ENCODE results near the gene BTN2A1. TPM values are rescaled to one million over a fixed set of nuclear protein-coding genes. Genes with fewer than 3 reads are reported as not detected.

Gene BTN2A1
- total RNA-seq, 1 donor from 2014 or later: 45.1 TPM

DNA sequence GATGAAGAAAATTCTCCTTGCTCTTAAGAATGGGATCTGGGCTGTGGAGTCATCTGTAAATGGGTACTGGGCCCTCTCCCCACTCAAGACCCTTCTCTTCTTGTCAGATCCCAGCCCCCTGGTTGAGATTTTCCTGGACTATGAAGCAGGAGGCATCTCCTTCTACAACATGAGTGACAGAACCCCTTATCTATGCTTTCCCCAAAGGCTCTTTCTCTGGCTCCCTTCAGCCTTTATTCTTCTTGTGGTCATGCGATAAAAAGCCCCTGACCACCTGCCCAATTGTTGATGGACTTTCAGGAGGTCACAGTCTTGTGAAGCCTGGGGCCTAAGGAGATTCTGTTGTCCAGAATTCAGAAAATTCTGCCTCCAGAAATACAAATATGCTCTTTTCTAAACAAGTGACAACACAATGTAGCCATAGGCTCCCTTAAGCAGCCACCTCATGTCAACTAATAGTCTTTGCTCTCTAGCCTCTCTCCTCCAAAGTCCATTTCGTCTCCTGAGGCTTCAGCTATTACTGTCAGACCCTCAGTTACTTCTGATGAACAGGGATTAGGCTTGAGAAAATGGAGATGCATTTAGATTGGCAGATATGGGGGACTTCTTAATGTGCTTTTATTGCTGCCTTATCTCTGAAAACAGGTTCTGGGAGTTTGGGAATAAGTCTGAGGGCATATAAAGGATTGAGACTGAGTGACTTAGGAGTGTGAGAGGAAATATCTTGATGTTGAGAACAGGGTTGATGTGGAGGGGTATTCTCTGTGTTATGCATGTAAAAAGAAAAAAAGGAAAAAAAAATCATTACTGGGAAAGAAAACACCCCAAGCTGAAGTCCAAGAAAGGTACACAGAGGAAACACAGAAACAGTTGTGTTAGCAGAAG lies 20.6 kb downstream of the BTN2A1 start:
- Mint-ChIP-seq H3K4me3 (peak overlapping the region; percentile 6), H3K27ac (peak overlapping the region; percentile 90), H3K36me3 (ENCODE audit: low read depth) (peaks cover 12% of the 10 kb centered on the region), H3K9me3 (no peaks in the 10 kb centered on the region), H3K27me3 (no peaks in the 10 kb centered on the region), H3K4me1 (peaks cover 69% of the 10 kb centered on the region)
- no peak for ATAC-seq (ENCODE audit: low read depth)
- no peak for DNase-seq
- intact Hi-C loops (cut with micrococcal nuclease): no loop called here
- CTCF ChIA-PET: interaction anchor here (0.7 kb wide), 1 partner anchor 17 kb away, joined by 3 read pairs; no protein-coding TSS in a partner anchor
- POLR2A ChIA-PET: interaction anchor here (1.0 to 1.3 kb wide), 3 partner anchors 19 to 280 kb away, joined by 3 to 5 read pairs (median 3); a partner anchor contains a TSS
- TF ChIP-seq, protein P1, sequence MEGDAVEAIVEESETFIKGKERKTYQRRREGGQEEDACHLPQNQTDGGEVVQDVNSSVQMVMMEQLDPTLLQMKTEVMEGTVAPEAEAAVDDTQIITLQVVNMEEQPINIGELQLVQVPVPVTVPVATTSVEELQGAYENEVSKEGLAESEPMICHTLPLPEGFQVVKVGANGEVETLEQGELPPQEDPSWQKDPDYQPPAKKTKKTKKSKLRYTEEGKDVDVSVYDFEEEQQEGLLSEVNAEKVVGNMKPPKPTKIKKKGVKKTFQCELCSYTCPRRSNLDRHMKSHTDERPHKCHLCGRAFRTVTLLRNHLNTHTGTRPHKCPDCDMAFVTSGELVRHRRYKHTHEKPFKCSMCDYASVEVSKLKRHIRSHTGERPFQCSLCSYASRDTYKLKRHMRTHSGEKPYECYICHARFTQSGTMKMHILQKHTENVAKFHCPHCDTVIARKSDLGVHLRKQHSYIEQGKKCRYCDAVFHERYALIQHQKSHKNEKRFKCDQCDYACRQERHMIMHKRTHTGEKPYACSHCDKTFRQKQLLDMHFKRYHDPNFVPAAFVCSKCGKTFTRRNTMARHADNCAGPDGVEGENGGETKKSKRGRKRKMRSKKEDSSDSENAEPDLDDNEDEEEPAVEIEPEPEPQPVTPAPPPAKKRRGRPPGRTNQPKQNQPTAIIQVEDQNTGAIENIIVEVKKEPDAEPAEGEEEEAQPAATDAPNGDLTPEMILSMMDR (IDR thresholded peaks at IDR 0.05): no peak

DNA sequence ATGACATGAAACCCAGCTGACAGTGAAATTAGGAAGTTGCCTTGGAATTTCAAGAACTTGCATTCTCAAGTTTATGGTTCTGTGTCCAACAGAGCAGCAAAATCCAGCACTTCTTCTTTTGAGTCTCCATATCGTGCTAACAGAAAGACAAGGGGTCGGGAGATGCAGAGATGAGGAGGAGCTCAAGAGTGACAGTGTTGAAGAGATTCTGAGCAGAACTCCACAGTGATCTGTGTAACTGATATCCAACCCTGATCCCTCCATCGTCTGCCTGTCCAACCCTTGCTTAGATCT lies 21.2 kb downstream of the BTN2A1 start:
- H3K27me3 Mint-ChIP-seq: no peaks in the 10 kb centered on the region
- peaks cover 63% of the 10 kb centered on the region for H3K4me1 Mint-ChIP-seq
- no peaks in the 10 kb centered on the region for H3K9me3 Mint-ChIP-seq
- peaks cover 6% of the 10 kb centered on the region for H3K36me3 Mint-ChIP-seq (ENCODE audit: low read depth)
- POLR2A ChIA-PET: interaction anchor here (1.0 to 1.3 kb wide), 3 partner anchors 20 to 280 kb away, joined by 3 to 5 read pairs (median 3); a partner anchor contains a TSS
- ATAC-seq (ENCODE audit: low read depth): no peak
- TF ChIP-seq, protein P1 (IDR thresholded peaks at IDR 0.05): no peak
- peak overlapping the region; percentile 42 for H3K27ac Mint-ChIP-seq
- no peak overlapping the region for H3K4me3 Mint-ChIP-seq
- intact Hi-C loops (cut with micrococcal nuclease): no loop called here
- DNase-seq: no peak
- CTCF ChIA-PET: no interaction called here

DNA sequence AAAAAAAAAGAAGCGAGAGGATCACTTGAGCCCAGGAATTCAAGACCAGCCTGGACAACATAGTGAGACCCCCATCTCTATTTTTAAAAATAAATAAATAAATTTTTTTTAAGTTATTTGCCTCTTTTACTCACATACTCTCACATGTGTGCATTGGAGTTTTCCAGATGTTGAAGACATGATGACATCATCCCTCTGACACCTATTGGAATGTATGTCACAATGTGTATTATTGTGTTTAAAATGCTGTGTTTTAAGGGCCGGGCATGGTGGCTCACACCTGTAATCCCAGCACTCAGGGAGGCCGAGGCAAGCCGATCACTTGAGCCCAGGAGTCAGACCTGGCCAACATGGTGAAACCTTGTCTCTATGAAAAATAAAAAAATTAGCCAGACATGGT lies 24.6 kb downstream of the BTN2A1 start:
- no peaks in the 10 kb centered on the region for H3K36me3 Mint-ChIP-seq (ENCODE audit: low read depth)
- H3K27ac Mint-ChIP-seq: no peak overlapping the region
- ChIA-PET CTCF (no interaction called here), POLR2A (interaction anchor here (0.8 kb wide), 1 partner anchor 39 kb away, joined by 5 read pairs; no protein-coding TSS in a partner anchor)
- no peak for DNase-seq
- H3K4me1 Mint-ChIP-seq: peaks cover 30% of the 10 kb centered on the region
- intact Hi-C loops (cut with micrococcal nuclease): no loop called here
- no peaks in the 10 kb centered on the region for H3K27me3 Mint-ChIP-seq
- TF ChIP-seq, protein P1 (IDR thresholded peaks at IDR 0.05): no peak
- no peaks in the 10 kb centered on the region for H3K9me3 Mint-ChIP-seq
- no peak for ATAC-seq (ENCODE audit: low read depth)
- no peak overlapping the region for H3K4me3 Mint-ChIP-seq

DNA sequence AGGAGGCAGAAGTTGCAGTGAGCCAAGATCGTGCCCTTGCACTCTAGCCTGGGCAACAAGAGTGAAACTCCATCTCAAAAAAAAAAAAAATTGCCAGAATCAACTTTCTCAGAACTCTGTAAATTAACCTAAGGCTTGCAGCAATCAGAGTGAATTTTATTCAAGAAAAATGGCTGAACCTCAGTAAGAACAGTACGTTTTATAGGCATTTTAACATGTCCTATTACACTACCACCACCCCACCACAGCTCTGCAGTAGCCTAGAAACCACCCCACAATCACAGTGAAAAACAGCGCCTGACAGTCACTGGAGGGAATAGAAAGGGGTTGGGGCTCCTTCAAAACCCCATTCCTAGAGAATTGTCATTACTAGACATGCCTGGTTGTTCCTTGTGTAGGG lies 26.0 kb downstream of the BTN2A1 start:
- intact Hi-C loops (cut with micrococcal nuclease): no loop called here
- TF ChIP-seq, protein P1 (IDR thresholded peaks at IDR 0.05): no peak
- POLR2A ChIA-PET: interaction anchor here (1.2 to 1.7 kb wide), 2 partner anchors 9 to 12 kb away, joined by 3 to 5 read pairs; no protein-coding TSS in a partner anchor
- DNase-seq: no peak
- ATAC-seq (ENCODE audit: low read depth): no peak
- CTCF ChIA-PET: no interaction called here
- Mint-ChIP-seq H3K36me3 (ENCODE audit: low read depth) (peaks cover 4% of the 10 kb centered on the region), H3K27me3 (no peaks in the 10 kb centered on the region), H3K4me1 (peaks cover 16% of the 10 kb centered on the region), H3K9me3 (peaks cover 6% of the 10 kb centered on the region), H3K27ac (no peak overlapping the region), H3K4me3 (no peak overlapping the region)

DNA sequence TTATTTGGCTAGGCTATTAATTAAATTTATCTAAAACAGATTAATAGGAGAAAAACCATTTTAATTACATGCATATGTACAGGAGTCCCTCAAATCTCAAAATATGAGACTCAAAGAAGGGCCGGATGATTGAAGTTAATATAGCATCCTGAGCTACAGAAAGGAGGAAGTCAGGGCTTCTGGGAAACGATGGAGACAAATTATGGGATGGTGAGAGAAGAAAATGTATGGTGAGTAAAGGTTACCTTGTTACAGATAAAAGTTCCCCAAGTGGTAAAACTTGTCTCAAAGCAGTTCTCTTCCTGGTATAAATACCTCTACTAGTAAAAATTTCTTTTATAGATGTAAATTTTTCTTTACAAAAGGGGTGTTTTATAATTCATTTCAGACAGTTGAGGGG lies 26.4 kb downstream of the BTN2A1 start:
- ATAC-seq (ENCODE audit: low read depth): no peak
- ChIA-PET POLR2A (interaction anchor here (1.2 to 1.7 kb wide), 2 partner anchors 10 to 12 kb away, joined by 3 to 5 read pairs; no protein-coding TSS in a partner anchor), CTCF (interaction anchor here (0.9 kb wide), 1 partner anchor 9 kb away, joined by 3 read pairs; no protein-coding TSS in a partner anchor)
- Mint-ChIP-seq H3K4me1 (peaks cover 12% of the 10 kb centered on the region), H3K27me3 (no peaks in the 10 kb centered on the region), H3K4me3 (no peak overlapping the region), H3K36me3 (ENCODE audit: low read depth) (peaks cover 4% of the 10 kb centered on the region), H3K27ac (no peak overlapping the region), H3K9me3 (peaks cover 6% of the 10 kb centered on the region)
- DNase-seq: no peak
- TF ChIP-seq, protein P1 (IDR thresholded peaks at IDR 0.05): no peak
- intact Hi-C loops (cut with micrococcal nuclease): no loop called here
